ENCODE data around the gene CST6. TPM values are rescaled to one million over a fixed set of nuclear protein-coding genes. Genes with fewer than 3 reads are reported as not detected.

The CST6 gene
- total RNA-seq, 2 donors from 2014 or later, result not detected

GRCh38 chr11:65977621-65978390 is 34.0 kb upstream of the CST6 start:
- Histone ChIP-seq H3K4me3 (no peak overlapping the region), H3K9ac (ENCODE audit: low read depth in 2 of 2, low read length in 2 of 2) (no peak overlapping the region), H3K27me3 (no peaks in the 10 kb centered on the region), H3K27ac (no peak overlapping the region), H3K36me3 (peaks cover 13% of the 10 kb centered on the region), H3K4me1 (no peaks in the 10 kb centered on the region), H3K9me3 (no peaks in the 10 kb centered on the region)
- DNase-seq, result no peak
- TF ChIP-seq, protein P1, sequence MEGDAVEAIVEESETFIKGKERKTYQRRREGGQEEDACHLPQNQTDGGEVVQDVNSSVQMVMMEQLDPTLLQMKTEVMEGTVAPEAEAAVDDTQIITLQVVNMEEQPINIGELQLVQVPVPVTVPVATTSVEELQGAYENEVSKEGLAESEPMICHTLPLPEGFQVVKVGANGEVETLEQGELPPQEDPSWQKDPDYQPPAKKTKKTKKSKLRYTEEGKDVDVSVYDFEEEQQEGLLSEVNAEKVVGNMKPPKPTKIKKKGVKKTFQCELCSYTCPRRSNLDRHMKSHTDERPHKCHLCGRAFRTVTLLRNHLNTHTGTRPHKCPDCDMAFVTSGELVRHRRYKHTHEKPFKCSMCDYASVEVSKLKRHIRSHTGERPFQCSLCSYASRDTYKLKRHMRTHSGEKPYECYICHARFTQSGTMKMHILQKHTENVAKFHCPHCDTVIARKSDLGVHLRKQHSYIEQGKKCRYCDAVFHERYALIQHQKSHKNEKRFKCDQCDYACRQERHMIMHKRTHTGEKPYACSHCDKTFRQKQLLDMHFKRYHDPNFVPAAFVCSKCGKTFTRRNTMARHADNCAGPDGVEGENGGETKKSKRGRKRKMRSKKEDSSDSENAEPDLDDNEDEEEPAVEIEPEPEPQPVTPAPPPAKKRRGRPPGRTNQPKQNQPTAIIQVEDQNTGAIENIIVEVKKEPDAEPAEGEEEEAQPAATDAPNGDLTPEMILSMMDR (IDR thresholded peaks at IDR 0.05), result no peak
- intact Hi-C loops (cut with DNase I), result no loop called here

GRCh38 chr11:65978391-65979238 is 33.2 kb upstream of the CST6 start:
- DNase-seq, result no peak
- intact Hi-C loops (cut with DNase I), result no loop called here
- H3K27me3 ChIP-seq, result no peaks in the 10 kb centered on the region
- H3K4me1 ChIP-seq, result no peaks in the 10 kb centered on the region
- H3K36me3 ChIP-seq, result peaks cover 13% of the 10 kb centered on the region
- H3K4me3 ChIP-seq, result no peak overlapping the region
- TF ChIP-seq, protein P1 (IDR thresholded peaks at IDR 0.05), result no peak
- H3K9me3 ChIP-seq, result no peaks in the 10 kb centered on the region
- no peak overlapping the region for H3K9ac ChIP-seq (ENCODE audit: low read depth in 2 of 2, low read length in 2 of 2)
- no peak overlapping the region for H3K27ac ChIP-seq

GRCh38 chr11:65979261-65979759 is 32.5 kb upstream of the CST6 start:
- no peak for DNase-seq
- Histone ChIP-seq H3K9me3 (no peaks in the 10 kb centered on the region), H3K9ac (ENCODE audit: low read depth in 2 of 2, low read length in 2 of 2) (no peak overlapping the region), H3K27me3 (no peaks in the 10 kb centered on the region), H3K27ac (no peak overlapping the region), H3K4me3 (no peak overlapping the region), H3K36me3 (peaks cover 13% of the 10 kb centered on the region), H3K4me1 (no peaks in the 10 kb centered on the region)
- TF ChIP-seq, protein P1 (IDR thresholded peaks at IDR 0.05), result no peak
- intact Hi-C loops (cut with DNase I), result no loop called here

DNA sequence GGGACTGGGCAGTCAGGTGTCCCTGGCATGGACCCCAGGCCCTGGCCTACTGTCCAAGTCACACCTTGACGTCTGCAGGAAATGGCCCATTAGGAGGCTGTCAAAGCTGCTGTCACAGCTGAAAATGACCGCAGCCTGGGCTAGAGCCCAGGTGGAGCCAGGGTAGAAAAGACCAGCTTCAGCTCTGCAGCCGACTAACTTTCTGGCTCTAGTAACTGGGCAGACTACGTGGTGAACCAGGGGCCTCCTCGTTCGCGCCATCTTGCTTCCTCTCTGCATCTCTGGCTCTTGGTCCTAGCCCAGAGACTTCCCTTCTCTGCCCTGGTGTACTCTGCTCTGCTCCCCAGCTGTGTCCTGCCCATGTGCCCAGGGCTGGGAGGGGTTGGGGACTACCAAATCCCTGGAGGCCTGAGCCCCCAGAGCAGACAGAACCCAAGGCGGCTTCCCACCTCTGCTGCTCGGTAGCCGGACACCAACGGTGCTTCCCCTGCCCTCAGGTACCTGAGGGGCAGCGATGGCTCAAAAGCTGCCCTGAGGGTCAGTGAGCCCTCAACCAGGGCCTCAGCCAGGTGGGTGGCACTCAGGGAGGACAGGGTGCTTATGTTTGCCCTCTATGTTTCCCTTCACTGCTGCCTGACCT is 30.6 kb upstream of the CST6 start:
- intact Hi-C loops (cut with DNase I), result no loop called here
- Histone ChIP-seq H3K9ac (ENCODE audit: low read depth in 2 of 2, low read length in 2 of 2) (no peak overlapping the region), H3K27me3 (no peaks in the 10 kb centered on the region), H3K4me3 (no peak overlapping the region), H3K9me3 (no peaks in the 10 kb centered on the region), H3K4me1 (no peaks in the 10 kb centered on the region), H3K36me3 (peaks cover 13% of the 10 kb centered on the region), H3K27ac (no peak overlapping the region)
- DNase-seq, result no peak
- TF ChIP-seq, protein P1 (IDR thresholded peaks at IDR 0.05), result no peak
